ENCODE data around the gene FIG4.
"Not testable (repeated sequence)": the region's sequence is repeated elsewhere in the genome, so short reads cannot be mapped to it uniquely, and the experiment has no call there.

Gene FIG4

GRCh38 chr6:109701774-109702173 lies 10.7 kb downstream of the FIG4 start:
- in situ Hi-C loops (cut with MboI; ENCODE audit: low sequenced_read_pairs): loop anchor here (10.0 to 25.0 kb wide), 2 partner anchors 333 to 686 kb away; no protein-coding TSS in a partner anchor

DNA sequence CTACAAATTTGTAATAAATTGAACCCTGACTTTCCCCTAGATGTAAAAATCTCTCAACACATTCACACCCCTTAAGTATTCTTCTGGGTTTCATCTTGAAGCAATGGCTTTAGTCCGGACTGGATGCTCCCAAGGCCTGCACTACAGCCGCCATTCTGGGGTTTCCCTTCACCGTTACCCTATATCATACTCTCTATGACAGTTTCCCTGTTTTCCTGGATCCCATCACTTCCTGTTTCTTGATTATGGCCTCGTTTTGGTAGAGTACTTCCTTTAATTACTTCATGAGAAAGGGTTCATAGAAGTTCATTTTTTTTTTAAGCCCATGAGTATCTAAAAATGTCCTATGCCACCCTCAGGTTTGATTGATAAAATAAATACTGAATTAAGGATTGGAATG lies 11.7 kb downstream of the FIG4 start:
- in situ Hi-C loops (cut with MboI; ENCODE audit: low sequenced_read_pairs): loop anchor here (10.0 to 25.0 kb wide), 2 partner anchors 332 to 685 kb away; no protein-coding TSS in a partner anchor

GRCh38 chr6:109705258-109705657 lies 14.2 kb downstream of the FIG4 start:
- in situ Hi-C loops (cut with MboI; ENCODE audit: low sequenced_read_pairs): loop anchor here (10.0 to 25.0 kb wide), 2 partner anchors 330 to 682 kb away; no protein-coding TSS in a partner anchor

- in situ Hi-C loops (cut with MboI; ENCODE audit: low sequenced_read_pairs): loop anchor here (10.0 to 25.0 kb wide), 2 partner anchors 328 to 681 kb away; no protein-coding TSS in a partner anchor
Measured at GRCh38 chr6:109706513-109706912, 15.4 kb downstream of the FIG4 start.

DNA sequence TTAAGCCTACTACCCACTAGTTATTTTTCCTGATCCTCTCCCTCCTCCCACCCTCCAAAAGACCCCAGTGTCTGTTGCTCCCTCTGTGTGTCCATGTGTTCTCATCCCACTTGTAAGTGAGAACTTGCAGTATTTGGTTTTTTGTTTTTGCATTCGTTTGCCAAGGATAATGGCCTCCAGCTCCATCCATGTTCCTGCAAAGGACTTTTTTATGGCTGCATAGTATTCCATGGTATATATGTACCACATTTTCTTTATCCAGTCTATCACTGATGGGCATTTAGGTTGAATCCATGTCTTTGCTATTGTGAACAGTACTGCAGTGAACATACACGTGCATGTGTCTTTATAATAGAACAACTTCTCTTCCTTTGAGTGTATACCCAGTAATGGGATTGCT lies 17.0 kb downstream of the FIG4 start:
- in situ Hi-C loops (cut with MboI; ENCODE audit: low sequenced_read_pairs): loop anchor here (10.0 to 25.0 kb wide), 2 partner anchors 327 to 679 kb away; no protein-coding TSS in a partner anchor

GRCh38 chr6:109713097-109713496 lies 22.0 kb downstream of the FIG4 start:
- in situ Hi-C loops (cut with MboI; ENCODE audit: low sequenced_read_pairs): loop anchor here (25.0 kb wide), 1 partner anchor 674 kb away; no protein-coding TSS in a partner anchor

DNA sequence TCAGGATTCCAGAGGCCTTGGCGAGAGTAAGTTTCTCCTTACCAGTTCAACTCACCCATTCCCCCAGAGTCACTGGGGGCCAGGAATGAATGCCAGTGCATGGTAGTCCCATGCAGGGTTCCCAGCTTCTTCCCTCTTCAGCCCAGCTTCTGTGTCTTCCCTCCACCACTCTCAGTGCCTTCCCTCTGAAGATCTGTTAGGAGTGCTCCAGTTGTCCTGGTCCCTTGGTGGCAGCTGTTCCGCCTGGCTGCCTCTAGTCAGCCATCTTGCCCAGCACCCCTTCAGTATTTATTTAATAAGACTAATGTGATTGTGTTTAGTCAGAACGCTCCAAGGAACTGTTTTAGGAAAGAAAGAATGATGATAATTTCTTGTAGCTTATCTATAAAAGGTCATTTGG lies 23.1 kb downstream of the FIG4 start:
- in situ Hi-C loops (cut with MboI; ENCODE audit: low sequenced_read_pairs): loop anchor here (25.0 kb wide), 1 partner anchor 673 kb away; no protein-coding TSS in a partner anchor

DNA sequence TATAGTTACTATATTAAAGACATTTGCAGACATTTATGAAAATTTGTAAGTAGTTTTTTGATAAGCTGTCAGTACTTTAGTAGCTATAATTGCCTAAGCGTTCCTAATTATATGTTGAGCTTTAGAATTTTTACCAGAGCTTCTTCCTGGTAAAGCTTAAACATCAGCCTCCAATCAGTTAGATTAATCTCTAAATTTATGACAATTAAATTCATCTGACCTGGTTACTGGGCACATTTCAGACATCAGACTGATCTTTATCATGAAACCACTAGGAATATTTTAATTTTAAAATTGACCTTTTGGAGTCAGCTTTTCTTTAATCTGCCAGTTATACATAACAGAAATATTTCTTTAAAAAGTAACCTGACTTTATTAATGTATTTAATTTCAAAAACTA lies 23.5 kb downstream of the FIG4 start:
- in situ Hi-C loops (cut with MboI; ENCODE audit: low sequenced_read_pairs): loop anchor here (25.0 kb wide), 1 partner anchor 673 kb away; no protein-coding TSS in a partner anchor

DNA sequence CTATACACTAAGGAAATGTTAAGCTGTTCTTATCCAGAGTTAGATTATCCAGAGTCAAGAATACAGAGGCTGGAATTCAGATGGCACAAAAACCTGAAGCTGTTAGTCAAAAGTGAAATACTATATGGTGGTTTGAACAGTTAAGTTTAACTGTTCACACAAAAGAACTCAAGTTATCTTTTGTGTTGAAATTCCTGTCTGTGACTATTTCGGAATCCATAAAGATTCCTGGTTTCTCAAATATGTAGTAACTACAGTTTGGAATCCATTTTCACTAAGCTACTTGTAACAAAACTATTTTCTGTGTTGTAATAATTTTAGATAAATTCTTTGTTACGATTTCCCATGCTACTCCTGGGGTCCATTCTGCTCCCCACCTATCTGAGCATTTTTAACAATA lies 24.5 kb downstream of the FIG4 start:
- in situ Hi-C loops (cut with MboI; ENCODE audit: low sequenced_read_pairs): loop anchor here (25.0 kb wide), 1 partner anchor 672 kb away; no protein-coding TSS in a partner anchor

DNA sequence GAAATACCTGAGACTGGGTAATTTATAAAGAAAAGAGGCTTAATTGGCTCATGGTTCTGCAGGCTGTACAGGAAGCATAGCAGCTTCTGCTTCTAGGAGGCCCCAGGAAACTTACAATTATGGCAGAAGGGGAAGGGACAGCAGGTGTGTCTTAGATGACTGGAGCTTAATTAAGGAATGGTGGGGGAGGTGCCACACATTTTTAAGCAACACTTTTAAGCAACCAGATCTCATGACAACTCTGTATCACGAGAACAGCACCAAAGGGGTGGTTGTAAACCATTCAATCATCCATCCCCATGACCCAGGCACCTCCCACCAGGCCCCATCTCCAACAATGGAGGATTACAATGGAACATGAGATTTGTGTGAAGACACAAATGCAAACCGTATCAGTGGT lies 26.9 kb downstream of the FIG4 start:
- in situ Hi-C loops (cut with MboI; ENCODE audit: low sequenced_read_pairs): loop anchor here (25.0 kb wide), 1 partner anchor 669 kb away; no protein-coding TSS in a partner anchor

GRCh38 chr6:109718991-109719390 lies 27.9 kb downstream of the FIG4 start:
- in situ Hi-C loops (cut with MboI; ENCODE audit: low sequenced_read_pairs): loop anchor here (25.0 kb wide), 1 partner anchor 668 kb away; no protein-coding TSS in a partner anchor

- in situ Hi-C loops (cut with MboI; ENCODE audit: low sequenced_read_pairs): loop anchor here (25.0 kb wide), 1 partner anchor 667 kb away; no protein-coding TSS in a partner anchor
Measured at GRCh38 chr6:109720311-109720710, 29.2 kb downstream of the FIG4 start.

GRCh38 chr6:109722011-109722410 lies 30.9 kb downstream of the FIG4 start:
- in situ Hi-C loops (cut with MboI; ENCODE audit: low sequenced_read_pairs): loop anchor here (25.0 kb wide), 1 partner anchor 665 kb away; no protein-coding TSS in a partner anchor

DNA sequence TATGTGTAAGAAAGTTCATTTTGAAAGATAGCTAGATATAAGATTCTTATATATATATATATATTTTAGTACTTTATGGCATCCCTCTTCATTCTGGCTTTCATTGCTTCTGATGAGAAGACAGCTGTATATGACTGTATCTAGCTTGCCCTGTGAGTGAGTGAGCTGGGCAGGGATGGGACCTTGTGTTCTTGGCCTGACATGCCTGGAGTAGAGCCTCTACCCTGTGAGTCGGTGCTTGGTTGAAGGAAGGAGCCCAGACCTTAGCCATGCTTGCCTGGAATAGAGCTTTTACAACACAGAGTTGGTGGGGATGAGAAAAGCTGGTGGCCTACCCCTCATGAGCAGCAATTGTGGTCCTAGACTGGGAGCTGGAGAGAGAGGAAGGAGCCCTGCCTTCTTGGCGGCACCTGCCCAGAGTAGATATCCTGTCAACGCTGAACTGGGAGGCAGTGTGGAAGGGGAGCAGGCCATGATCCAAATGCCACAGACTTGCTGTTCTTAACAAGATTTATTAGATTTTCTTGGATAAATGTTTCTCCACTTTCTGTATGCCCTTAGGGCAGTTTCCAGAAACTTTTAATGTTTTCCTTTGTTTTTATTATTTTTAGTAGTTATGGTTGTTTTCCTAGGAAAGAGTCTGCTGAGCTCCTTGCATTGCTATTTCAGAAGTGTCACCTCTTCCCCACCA lies 31.6 kb downstream of the FIG4 start:
- in situ Hi-C loops (cut with MboI; ENCODE audit: low sequenced_read_pairs): loop anchor here (25.0 kb wide), 1 partner anchor 665 kb away; no protein-coding TSS in a partner anchor

DNA sequence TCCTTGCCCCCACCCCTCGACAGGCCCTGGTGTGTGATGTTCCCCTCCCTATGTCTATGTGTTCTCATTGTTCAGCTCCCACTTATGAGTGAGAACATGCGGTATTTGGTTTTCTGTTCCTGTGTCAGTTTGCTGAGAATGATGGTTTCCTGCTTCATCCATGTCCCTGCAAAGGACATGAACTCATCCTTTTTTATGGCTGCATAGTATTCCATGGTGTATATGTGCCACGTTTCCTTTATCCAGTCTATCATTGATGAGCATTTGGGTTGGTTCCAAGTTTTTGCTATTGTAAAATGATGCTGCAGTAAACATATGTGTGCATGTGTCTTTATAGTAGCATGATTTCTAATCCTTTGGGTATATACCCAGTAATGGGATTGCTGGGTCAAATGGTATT lies 34.2 kb downstream of the FIG4 start:
- in situ Hi-C loops (cut with MboI; ENCODE audit: low sequenced_read_pairs): not testable (repeated sequence)

DNA sequence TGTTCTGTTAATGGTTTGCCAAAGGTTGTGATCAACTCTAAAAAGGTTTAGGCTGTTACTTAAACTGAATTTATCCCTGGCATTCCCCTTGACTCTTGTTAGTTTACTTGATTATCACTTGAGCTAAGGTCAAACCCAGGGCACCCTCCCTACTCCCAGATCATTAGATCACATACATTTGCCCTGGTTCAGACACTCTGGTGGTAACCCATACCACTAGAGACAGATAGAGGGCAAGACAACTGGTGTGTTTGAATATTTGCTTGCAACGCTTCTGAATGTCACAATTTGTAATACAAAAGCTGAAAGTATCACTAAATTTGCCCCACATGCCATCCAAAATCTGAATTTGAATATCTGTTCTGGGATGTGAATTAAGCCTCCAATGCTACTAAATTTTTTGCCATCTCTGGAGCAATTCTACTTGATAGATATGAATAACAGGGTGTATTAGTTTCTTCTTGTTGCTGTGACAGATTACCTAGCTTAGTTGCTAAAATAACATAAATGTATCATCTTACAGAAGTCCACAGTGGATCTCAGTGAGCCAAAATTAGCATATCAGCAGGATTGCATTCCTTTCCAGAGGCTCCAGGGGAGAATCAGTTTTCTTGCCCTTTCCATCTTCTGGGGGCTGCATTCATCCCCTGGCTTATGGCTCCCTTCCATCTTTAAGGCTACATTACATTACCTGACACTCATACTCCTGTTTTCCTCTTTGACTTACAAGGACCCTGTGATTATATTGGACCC lies 45.4 kb downstream of the FIG4 start:
- in situ Hi-C loops (cut with MboI; ENCODE audit: low sequenced_read_pairs): no loop called here

- in situ Hi-C loops (cut with MboI; ENCODE audit: low sequenced_read_pairs): no loop called here
Measured at GRCh38 chr6:109738255-109738654, 47.2 kb downstream of the FIG4 start.

GRCh38 chr6:109738667-109739066 lies 47.6 kb downstream of the FIG4 start:
- in situ Hi-C loops (cut with MboI; ENCODE audit: low sequenced_read_pairs): no loop called here

- in situ Hi-C loops (cut with MboI; ENCODE audit: low sequenced_read_pairs): no loop called here
Measured at GRCh38 chr6:109739686-109740085, 48.6 kb downstream of the FIG4 start.

DNA sequence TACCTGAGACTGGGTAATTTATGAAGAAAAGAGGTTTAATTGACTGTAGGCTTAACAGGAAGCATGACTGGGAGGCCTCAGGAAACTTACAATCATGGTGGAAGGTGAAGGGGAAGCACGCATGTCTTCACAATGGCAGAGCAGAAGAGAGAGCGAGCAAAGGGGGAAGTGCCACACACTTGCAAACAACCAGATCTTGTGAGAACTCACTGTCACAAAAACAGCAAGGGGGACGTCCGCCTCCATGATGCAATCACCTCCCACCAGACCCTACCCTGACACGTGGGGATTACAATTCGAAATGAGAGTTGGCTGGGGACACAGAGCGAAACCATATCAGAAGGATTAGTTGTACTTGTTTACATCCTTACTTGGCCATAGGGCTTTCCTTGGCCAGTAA lies 49.7 kb downstream of the FIG4 start:
- in situ Hi-C loops (cut with MboI; ENCODE audit: low sequenced_read_pairs): no loop called here

- in situ Hi-C loops (cut with MboI; ENCODE audit: low sequenced_read_pairs): no loop called here
Measured at GRCh38 chr6:109743739-109744138, 52.6 kb downstream of the FIG4 start.
